B cell (primary cell): Measurements from ENCODE around the gene EFL1.

Source experiments
- CTCF ChIP-seq: fragments of 200-600 bp; IDR thresholded peaks from one replicate; pipeline ENCODE4 v1.8.0; 2022; ENCODE audit warnings: antibody characterized with exemption, mild to moderate bottlenecking
- EZH2 ChIP-seq: IDR thresholded peaks from 2 replicates; pipeline ENCODE4 v1.6.1; 2012; ENCODE audit warnings: borderline replicate concordance, low read depth, mild to moderate bottlenecking, moderate library complexity, low read length; ENCODE audit not compliant: insufficient read depth, poor library complexity, severe bottlenecking

- TF ChIP-seq CTCF (no peak), EZH2 (no peak)
Measured at GRCh38 chr15:82129761-82130160, 132.8 kb downstream of the EFL1 start.
